ENCODE data around the gene ZNF23. TPM values are rescaled to one million over a fixed set of nuclear protein-coding genes. Genes with fewer than 3 reads are reported as not detected.

ZNF23 gene
- total RNA-seq, 1 donor from 2014 or later: 7.9 TPM

DNA sequence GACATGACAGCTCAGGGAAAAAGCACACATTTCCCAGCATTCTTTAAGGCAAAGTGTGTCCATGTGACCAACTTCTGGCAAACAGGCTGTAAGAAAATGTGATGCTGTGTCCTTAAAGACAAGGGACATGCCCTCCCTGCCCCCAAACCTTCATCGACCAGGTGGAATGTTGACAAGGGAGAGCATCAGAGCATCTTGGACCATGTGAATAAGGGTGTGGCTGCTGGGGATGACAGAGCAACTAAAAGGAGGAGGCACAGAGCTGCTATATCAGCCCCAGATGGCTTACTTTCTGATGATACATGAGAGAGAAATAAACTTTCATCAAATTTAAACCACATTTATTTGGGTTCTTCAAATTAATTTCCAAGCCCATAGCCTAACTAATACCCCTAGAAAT, 2.2 kb upstream of the ZNF23 start:
- no peak for DNase-seq (ENCODE audit: low read depth)
- TF ChIP-seq, protein P1, sequence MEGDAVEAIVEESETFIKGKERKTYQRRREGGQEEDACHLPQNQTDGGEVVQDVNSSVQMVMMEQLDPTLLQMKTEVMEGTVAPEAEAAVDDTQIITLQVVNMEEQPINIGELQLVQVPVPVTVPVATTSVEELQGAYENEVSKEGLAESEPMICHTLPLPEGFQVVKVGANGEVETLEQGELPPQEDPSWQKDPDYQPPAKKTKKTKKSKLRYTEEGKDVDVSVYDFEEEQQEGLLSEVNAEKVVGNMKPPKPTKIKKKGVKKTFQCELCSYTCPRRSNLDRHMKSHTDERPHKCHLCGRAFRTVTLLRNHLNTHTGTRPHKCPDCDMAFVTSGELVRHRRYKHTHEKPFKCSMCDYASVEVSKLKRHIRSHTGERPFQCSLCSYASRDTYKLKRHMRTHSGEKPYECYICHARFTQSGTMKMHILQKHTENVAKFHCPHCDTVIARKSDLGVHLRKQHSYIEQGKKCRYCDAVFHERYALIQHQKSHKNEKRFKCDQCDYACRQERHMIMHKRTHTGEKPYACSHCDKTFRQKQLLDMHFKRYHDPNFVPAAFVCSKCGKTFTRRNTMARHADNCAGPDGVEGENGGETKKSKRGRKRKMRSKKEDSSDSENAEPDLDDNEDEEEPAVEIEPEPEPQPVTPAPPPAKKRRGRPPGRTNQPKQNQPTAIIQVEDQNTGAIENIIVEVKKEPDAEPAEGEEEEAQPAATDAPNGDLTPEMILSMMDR (IDR thresholded peaks at IDR 0.05; ENCODE audit: insufficient read depth, low read length, severe bottlenecking): no peak
- no peaks in the 10 kb centered on the region for H3K27me3 ChIP-seq (ENCODE audit: control insufficient read depth, insufficient read depth, low read length)
- H3K36me3 ChIP-seq (ENCODE audit: control insufficient read depth, insufficient read depth, low read length): no peaks in the 10 kb centered on the region
- FAIRE-seq: no peak
- H3K4me3 ChIP-seq (ENCODE audit: low read depth, low read length): no peak overlapping the region

DNA sequence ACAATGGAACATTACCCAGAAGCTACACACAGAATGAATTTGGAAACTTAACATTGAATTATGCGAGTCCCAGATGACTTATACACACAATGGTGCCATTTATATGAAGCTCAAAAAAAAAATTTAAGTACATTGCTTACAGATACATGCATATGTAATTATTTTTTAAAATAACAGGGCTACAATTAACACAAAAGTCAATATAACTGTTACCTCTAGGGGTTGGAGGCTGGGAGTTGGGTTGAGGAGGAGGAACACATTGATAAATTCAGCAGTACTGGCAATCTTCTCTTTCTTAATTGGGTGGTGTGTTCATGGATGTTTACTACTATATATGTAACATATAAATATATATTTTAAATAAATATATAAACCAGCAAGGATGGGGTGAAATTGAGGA, 1.1 kb downstream of the ZNF23 start:
- TF ChIP-seq, protein P1 (IDR thresholded peaks at IDR 0.05; ENCODE audit: insufficient read depth, low read length, severe bottlenecking): no peak
- no peak for FAIRE-seq

GRCh38 chr16:71460236-71460635, 1.8 kb downstream of the ZNF23 start:
- DNase-seq (ENCODE audit: low read depth) (peak; percentile 52), FAIRE-seq (no peak)
- no peak overlapping the region for H3K4me3 ChIP-seq (ENCODE audit: low read depth, low read length)

More for the DNA sequence above, 1.1 kb downstream of the ZNF23 start:
- H3K4me3 ChIP-seq (ENCODE audit: low read depth, low read length): no peak overlapping the region
- H3K36me3 ChIP-seq (ENCODE audit: control insufficient read depth, insufficient read depth, low read length): no peaks in the 10 kb centered on the region
- no peak for DNase-seq (ENCODE audit: low read depth)
- H3K27me3 ChIP-seq (ENCODE audit: control insufficient read depth, insufficient read depth, low read length): no peaks in the 10 kb centered on the region

GRCh38 chr16:71459510-71459909, 2.5 kb downstream of the ZNF23 start:
- Histone ChIP-seq H3K4me3 (ENCODE audit: low read depth, low read length) (no peak overlapping the region), H3K27me3 (ENCODE audit: control insufficient read depth, insufficient read depth, low read length) (no peaks in the 10 kb centered on the region), H3K36me3 (ENCODE audit: control insufficient read depth, insufficient read depth, low read length) (no peaks in the 10 kb centered on the region)
- no peak for DNase-seq (ENCODE audit: low read depth)
- TF ChIP-seq, protein P1 (IDR thresholded peaks at IDR 0.05; ENCODE audit: insufficient read depth, low read length, severe bottlenecking): no peak
- no peak for FAIRE-seq

More at GRCh38 chr16:71460236-71460635, 1.8 kb downstream of the ZNF23 start:
- Histone ChIP-seq H3K36me3 (ENCODE audit: control insufficient read depth, insufficient read depth, low read length) (no peaks in the 10 kb centered on the region), H3K27me3 (ENCODE audit: control insufficient read depth, insufficient read depth, low read length) (no peaks in the 10 kb centered on the region)
- TF ChIP-seq, protein P1 (IDR thresholded peaks at IDR 0.05; ENCODE audit: insufficient read depth, low read length, severe bottlenecking): no peak

- DNase-seq (ENCODE audit: low read depth) (no peak), FAIRE-seq (no peak)
- Histone ChIP-seq H3K36me3 (ENCODE audit: control insufficient read depth, insufficient read depth, low read length) (peaks cover 7% of the 10 kb centered on the region), H3K4me3 (ENCODE audit: low read depth, low read length) (no peak overlapping the region), H3K27me3 (ENCODE audit: control insufficient read depth, insufficient read depth, low read length) (no peaks in the 10 kb centered on the region)
- TF ChIP-seq, protein P1 (IDR thresholded peaks at IDR 0.05; ENCODE audit: insufficient read depth, low read length, severe bottlenecking): no peak
These were observed 5.2 kb downstream of the ZNF23 start for GRCh38 chr16:71456801-71457200.

DNA sequence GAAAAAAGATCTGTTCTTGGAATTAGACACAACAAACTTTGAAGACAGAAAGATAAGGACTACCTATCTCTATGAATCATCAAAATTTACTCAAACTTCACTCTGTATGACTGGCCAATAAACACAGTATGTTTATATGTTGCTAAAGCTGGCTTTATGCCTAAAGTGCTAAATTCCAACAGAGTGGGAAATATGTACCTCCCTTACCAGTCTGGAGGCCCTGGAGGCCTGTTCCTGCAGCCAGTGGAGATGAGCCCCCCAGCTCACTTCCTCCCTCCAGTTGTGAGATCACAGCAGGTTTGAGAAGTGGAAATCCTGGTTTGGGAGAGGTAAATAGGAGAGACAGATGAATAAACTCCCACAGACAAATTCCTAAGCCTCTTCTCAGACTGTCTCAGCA, 9.0 kb downstream of the ZNF23 start:
- Histone ChIP-seq H3K4me3 (ENCODE audit: low read depth, low read length) (no peak overlapping the region), H3K27me3 (ENCODE audit: control insufficient read depth, insufficient read depth, low read length) (no peaks in the 10 kb centered on the region), H3K36me3 (ENCODE audit: control insufficient read depth, insufficient read depth, low read length) (peaks cover 9% of the 10 kb centered on the region)
- TF ChIP-seq, protein P1 (IDR thresholded peaks at IDR 0.05; ENCODE audit: insufficient read depth, low read length, severe bottlenecking): no peak
- DNase-seq (ENCODE audit: low read depth) (no peak), FAIRE-seq (no peak)
